ENCODE measurements around the gene ZNF641. TPM values are rescaled to one million over a fixed set of nuclear protein-coding genes. Genes with fewer than 3 reads are reported as not detected.

ZNF641 gene
- total RNA-seq: 10.8 TPM

GRCh38 chr12:48350249-48351021, at the start of gene ZNF641:
Gene ZNF641 (minus strand): TSS chr12:48350919. CDS start chr12:48348090, 2,829 bp downstream.
- DNase-seq (ENCODE audit: low read depth in 2 of 3, low spot score in 2 of 3): peak; percentile 60 to 73 (median 71)

GRCh38 chr12:48390026-48390425, 39.3 kb upstream of the ZNF641 start:
- DNase-seq (ENCODE audit: low read depth in 2 of 3, low spot score in 2 of 3): no peak

- DNase-seq (ENCODE audit: low read depth in 2 of 3, low spot score in 2 of 3): no peak
Observed at GRCh38 chr12:48389409-48389808, 38.7 kb upstream of the ZNF641 start.

- DNase-seq (ENCODE audit: low read depth in 2 of 3, low spot score in 2 of 3): no peak
Observed at GRCh38 chr12:48388938-48389337, 38.2 kb upstream of the ZNF641 start.

- no peak for DNase-seq (ENCODE audit: low read depth in 2 of 3, low spot score in 2 of 3)
Observed at GRCh38 chr12:48388460-48388859, 37.7 kb upstream of the ZNF641 start.

- DNase-seq (ENCODE audit: low read depth in 2 of 3, low spot score in 2 of 3): no peak
Observed at GRCh38 chr12:48380596-48380995, 29.9 kb upstream of the ZNF641 start.

GRCh38 chr12:48379794-48380193, 29.1 kb upstream of the ZNF641 start:
- no peak for DNase-seq (ENCODE audit: low read depth in 2 of 3, low spot score in 2 of 3)

GRCh38 chr12:48377646-48378045, 26.9 kb upstream of the ZNF641 start:
- no peak for DNase-seq (ENCODE audit: low read depth in 2 of 3, low spot score in 2 of 3)

- no peak for DNase-seq (ENCODE audit: low read depth in 2 of 3, low spot score in 2 of 3)
Observed at GRCh38 chr12:48374164-48374563, 23.4 kb upstream of the ZNF641 start.

- no peak for DNase-seq (ENCODE audit: low read depth in 2 of 3, low spot score in 2 of 3)
Observed at GRCh38 chr12:48366131-48366530, 15.4 kb upstream of the ZNF641 start.

GRCh38 chr12:48361664-48362339, 11.1 kb upstream of the ZNF641 start:
- no peak for DNase-seq (ENCODE audit: low read depth in 2 of 3, low spot score in 2 of 3)

GRCh38 chr12:48358937-48359513, 8.3 kb upstream of the ZNF641 start:
- no peak for DNase-seq (ENCODE audit: low read depth in 2 of 3, low spot score in 2 of 3)

GRCh38 chr12:48356041-48356768, 5.5 kb upstream of the ZNF641 start:
- DNase-seq (ENCODE audit: low read depth in 2 of 3, low spot score in 2 of 3): no peak

- peak in 2 of 3 donors; percentile 13 for DNase-seq (ENCODE audit: low read depth in 2 of 3, low spot score in 2 of 3)
Observed at GRCh38 chr12:48352157-48352760, 1.5 kb upstream of the ZNF641 start.

- DNase-seq (ENCODE audit: low read depth in 2 of 3, low spot score in 2 of 3): peak in 1 of 3 donors; percentile 22
Observed at GRCh38 chr12:48351022-48351708, 446 bp upstream of the ZNF641 start.

GRCh38 chr12:48349471-48349870, 1.2 kb downstream of the ZNF641 start:
- no peak for DNase-seq (ENCODE audit: low read depth in 2 of 3, low spot score in 2 of 3)

- no peak for DNase-seq (ENCODE audit: low read depth in 2 of 3, low spot score in 2 of 3)
Observed at GRCh38 chr12:48342980-48343379, 7.7 kb downstream of the ZNF641 start.

- DNase-seq (ENCODE audit: low read depth in 2 of 3, low spot score in 2 of 3): no peak
Observed at GRCh38 chr12:48340943-48341342, 9.8 kb downstream of the ZNF641 start.

- no peak for DNase-seq (ENCODE audit: low read depth in 2 of 3, low spot score in 2 of 3)
Observed at GRCh38 chr12:48339442-48340117, 11.1 kb downstream of the ZNF641 start.

GRCh38 chr12:48336564-48336963, 14.2 kb downstream of the ZNF641 start:
- DNase-seq (ENCODE audit: low read depth in 2 of 3, low spot score in 2 of 3): no peak

Data from hematopoietic multipotent progenitor cell (in vitro differentiated cells).